Vagina (tissue), 2 donors: ENCODE results near the gene VIPR2. TPM values are rescaled to one million over a fixed set of nuclear protein-coding genes. Genes with fewer than 3 reads are reported as not detected.
"Not testable (repeated sequence)": the region's sequence is repeated elsewhere in the genome, so short reads cannot be mapped to it uniquely, and the experiment has no call there.

Experiments
- DNase-seq, 2 donors: peaks; one replicate each; pipeline ENCODE4 v3.0.0-alpha.2; 2017; ENCODE audit errors: extremely low spot score in 2 of 2
- H3K27ac ChIP-seq: fragments of 200-600 bp; sonication (generic); one replicate; pipeline ENCODE4 v1.5.1; 2019
- H3K27me3 ChIP-seq: fragments of 200-600 bp; sonication (generic); one replicate; pipeline ENCODE4 v1.5.1; 2019
- H3K36me3 ChIP-seq, 2 donors: fragments of 200-600 bp; sonication (generic); one replicate each; pipeline ENCODE4 v1.5.1; 2017 to 2019
- H3K4me1 ChIP-seq: fragments of 200-600 bp; sonication (generic); one replicate; pipeline ENCODE4 v1.5.1; 2019
- H3K4me3 ChIP-seq, 2 donors: fragments of 200-600 bp; sonication (generic); 1 replicate in 1 of 2; 2 replicates in 1 of 2; pipeline ENCODE4 v1.5.1; 2016 to 2019
- H3K9me3 ChIP-seq: fragments of 200-600 bp; sonication (generic); one replicate; pipeline ENCODE4 v1.5.1; 2019
- CTCF ChIP-seq, 3 experiments: fragments of 450-650 bp in 2 of 3; fragments of 200-600 bp in 1 of 3; sonication (generic) in 1 of 3; IDR thresholded peaks; one replicate each; pipeline ENCODE4 v1.5.1; 2017 to 2019; ENCODE audit warnings: antibody characterized with exemption in 3 of 3, mild to moderate bottlenecking in 2 of 3, moderate library complexity in 2 of 3
- POLR2A ChIP-seq, 2 donors: fragments of 450-650 bp; IDR thresholded peaks; one replicate each; pipeline ENCODE4 v1.6.1; 2017; ENCODE audit warnings: antibody characterized with exemption in 2 of 2, mild to moderate bottlenecking in 2 of 2, moderate library complexity in 2 of 2
- POLR2AphosphoS5 ChIP-seq, 2 donors: sonication (generic); formaldehyde crosslinking; IDR thresholded peaks; one replicate each; pipeline ENCODE4 v1.9.0; 2017; ENCODE audit warnings: antibody characterized with exemption in 2 of 2, mild to moderate bottlenecking in 2 of 2, low read depth in 1 of 2; ENCODE audit not compliant: insufficient read depth in 1 of 2
- intact Hi-C: fragments of 100-400 bp; cut with DNase I; formaldehyde crosslinking; loops from one replicate; pipeline ENCODE4 v1.15.1; 2023
- total RNA-seq: library from RNA; depleted of rRNA; stranded (reverse); fragments of >200 nt; gene quantifications from one replicate; pipeline ENCODE4 v1.2.3, GENCODE V29; 2016

The VIPR2 gene
- total RNA-seq, 1 donor from 2014 or later: 11.3 TPM

- Histone ChIP-seq H3K36me3 (no peaks in the 10 kb centered on the region), H3K27ac (no peak overlapping the region), H3K4me1 (peaks cover 23% of the 10 kb centered on the region), H3K27me3 (no peaks in the 10 kb centered on the region), H3K4me3 (no peak overlapping the region), H3K9me3 (no peaks in the 10 kb centered on the region)
- TF ChIP-seq CTCF (IDR thresholded peaks at IDR 0.05) (no peak), POLR2A (IDR thresholded peaks at IDR 0.05) (no peak)
- DNase-seq: no peak
- intact Hi-C loops: no loop called here
Observed at GRCh38 chr7:159103382-159104187, 41.1 kb downstream of the VIPR2 start.

GRCh38 chr7:159102681-159103381 lies 41.8 kb downstream of the VIPR2 start:
- intact Hi-C loops: no loop called here
- DNase-seq: no peak
- TF ChIP-seq POLR2A (IDR thresholded peaks at IDR 0.05) (no peak), CTCF (IDR thresholded peaks at IDR 0.05) (no peak), POLR2AphosphoS5 (IDR thresholded peaks at IDR 0.05; ENCODE audit: insufficient read depth in 1 of 2, low read depth in 1 of 2) (no peak)
- Histone ChIP-seq H3K4me1 (peaks cover 25% of the 10 kb centered on the region), H3K36me3 (no peaks in the 10 kb centered on the region), H3K4me3 (no peak overlapping the region), H3K27me3 (no peaks in the 10 kb centered on the region), H3K27ac (no peak overlapping the region), H3K9me3 (no peaks in the 10 kb centered on the region)

- H3K36me3 ChIP-seq, H3K9me3 ChIP-seq, intact Hi-C loops, DNase-seq, H3K27me3 ChIP-seq, H3K27ac ChIP-seq, H3K4me3 ChIP-seq: not testable (repeated sequence)
- peaks cover 33% of the 10 kb centered on the region for H3K4me1 ChIP-seq
Observed at GRCh38 chr7:159101661-159102091, 43.0 kb downstream of the VIPR2 start.

GRCh38 chr7:159101083-159101395 lies 43.6 kb downstream of the VIPR2 start:
- intact Hi-C loops, DNase-seq, H3K27ac ChIP-seq, H3K27me3 ChIP-seq, H3K4me3 ChIP-seq, H3K36me3 ChIP-seq, H3K9me3 ChIP-seq: not testable (repeated sequence)
- H3K4me1 ChIP-seq: peaks cover 33% of the 10 kb centered on the region

- H3K27me3 ChIP-seq, intact Hi-C loops: not testable (repeated sequence)
- H3K4me1 ChIP-seq: peaks cover 33% of the 10 kb centered on the region
Observed at GRCh38 chr7:159100281-159101082, 44.2 kb downstream of the VIPR2 start.

GRCh38 chr7:159099711-159100231 lies 44.9 kb downstream of the VIPR2 start:
- TF ChIP-seq CTCF (IDR thresholded peaks at IDR 0.05) (no peak), POLR2A (IDR thresholded peaks at IDR 0.05) (no peak), POLR2AphosphoS5 (IDR thresholded peaks at IDR 0.05; ENCODE audit: insufficient read depth in 1 of 2, low read depth in 1 of 2) (no peak)
- H3K4me1 ChIP-seq: peaks cover 33% of the 10 kb centered on the region
- peak overlapping the region; percentile 45 for H3K27ac ChIP-seq
- no peaks in the 10 kb centered on the region for H3K27me3 ChIP-seq
- no peak for DNase-seq
- intact Hi-C loops: no loop called here
- H3K36me3 ChIP-seq: no peaks in the 10 kb centered on the region
- no peak overlapping the region for H3K4me3 ChIP-seq
- no peaks in the 10 kb centered on the region for H3K9me3 ChIP-seq

More at GRCh38 chr7:159100281-159101082, 44.2 kb downstream of the VIPR2 start:
- H3K4me3 ChIP-seq, DNase-seq, H3K9me3 ChIP-seq, H3K36me3 ChIP-seq: not testable (repeated sequence)
- peak overlapping the region; percentile 45 for H3K27ac ChIP-seq
